Glutamatergic neuron (in vitro differentiated cells): ENCODE results near the gene TEX30. TPM values are rescaled to one million over a fixed set of nuclear protein-coding genes. Genes with fewer than 3 reads are reported as not detected.

Source experiments
- DNase-seq: peaks from one replicate; pipeline ENCODE4 v3.0.0; 2022
- H3K27ac Mint-ChIP-seq: one replicate; pipeline ENCODE4 v1.8.0; 2020; ENCODE audit warnings: mild to moderate bottlenecking, mixed read lengths, inconsistent platforms; ENCODE audit not compliant: unreplicated experiment
- H3K27me3 Mint-ChIP-seq: one replicate; pipeline ENCODE4 v1.8.0; 2020; ENCODE audit warnings: mild to moderate bottlenecking, moderate library complexity, mixed read lengths, inconsistent platforms; ENCODE audit not compliant: unreplicated experiment
- H3K36me3 Mint-ChIP-seq: one replicate; pipeline ENCODE4 v1.8.0; 2020; ENCODE audit warnings: mild to moderate bottlenecking, mixed read lengths, inconsistent platforms; ENCODE audit not compliant: unreplicated experiment
- H3K4me1 Mint-ChIP-seq: one replicate; pipeline ENCODE4 v1.8.0; 2020; ENCODE audit warnings: mild to moderate bottlenecking, low read depth, mixed read lengths, inconsistent platforms; ENCODE audit not compliant: unreplicated experiment
- H3K4me3 Mint-ChIP-seq: one replicate; pipeline ENCODE4 v1.8.0; 2020; ENCODE audit warnings: mild to moderate bottlenecking, mixed read lengths, inconsistent platforms; ENCODE audit not compliant: unreplicated experiment
- H3K9me3 Mint-ChIP-seq: one replicate; pipeline ENCODE4 v1.8.0; 2020; ENCODE audit warnings: mild to moderate bottlenecking, moderate library complexity, mixed read lengths, inconsistent platforms; ENCODE audit not compliant: unreplicated experiment
- total RNA-seq: library from RNA; stranded (reverse); fragmentation: NEBNext Ultra II Directional; extraction: Animal tissue kit (Norgen Biotek cat#: 25700); gene quantifications from one replicate; pipeline ENCODE4 v1.2.1, GENCODE V29; 2021; ENCODE audit not compliant: unreplicated experiment
- TF ChIP-seq, protein P1 (sequence below): fragments of 200-600 bp; sonication (generic); IDR thresholded peaks from one replicate; pipeline ENCODE4 v1.5.0; 2021; ENCODE audit not compliant: partially characterized antibody, unreplicated experiment

TEX30 gene
- total RNA-seq, 1 donor from 2014 or later = 6.9 TPM

DNA sequence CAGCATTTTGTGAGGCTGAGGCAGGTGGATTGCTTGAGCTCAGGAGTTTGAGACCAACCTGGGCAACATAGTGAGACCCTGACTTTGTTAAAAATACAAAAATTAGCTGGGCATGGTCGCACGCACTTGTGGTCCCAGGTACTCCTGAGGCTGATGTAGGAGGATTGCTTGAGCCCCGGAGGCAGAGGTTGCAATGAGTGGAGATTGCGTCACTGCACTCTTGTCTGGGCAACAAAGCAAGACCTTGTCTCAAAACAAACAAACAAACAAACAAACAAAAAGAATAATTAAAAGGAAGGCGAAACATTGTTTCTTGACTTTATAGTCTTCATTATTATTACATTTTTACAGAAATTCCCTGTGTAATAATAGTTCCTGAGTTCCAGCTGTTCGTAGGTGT, 41.2 kb upstream of the TEX30 start:
- no peak overlapping the region for H3K4me3 Mint-ChIP-seq
- peaks cover 3% of the 10 kb centered on the region for H3K9me3 Mint-ChIP-seq
- H3K36me3 Mint-ChIP-seq = peaks cover 8% of the 10 kb centered on the region
- DNase-seq = no peak
- H3K4me1 Mint-ChIP-seq = peaks cover 7% of the 10 kb centered on the region
- no peaks in the 10 kb centered on the region for H3K27me3 Mint-ChIP-seq
- H3K27ac Mint-ChIP-seq = no peak overlapping the region
- TF ChIP-seq, protein P1, sequence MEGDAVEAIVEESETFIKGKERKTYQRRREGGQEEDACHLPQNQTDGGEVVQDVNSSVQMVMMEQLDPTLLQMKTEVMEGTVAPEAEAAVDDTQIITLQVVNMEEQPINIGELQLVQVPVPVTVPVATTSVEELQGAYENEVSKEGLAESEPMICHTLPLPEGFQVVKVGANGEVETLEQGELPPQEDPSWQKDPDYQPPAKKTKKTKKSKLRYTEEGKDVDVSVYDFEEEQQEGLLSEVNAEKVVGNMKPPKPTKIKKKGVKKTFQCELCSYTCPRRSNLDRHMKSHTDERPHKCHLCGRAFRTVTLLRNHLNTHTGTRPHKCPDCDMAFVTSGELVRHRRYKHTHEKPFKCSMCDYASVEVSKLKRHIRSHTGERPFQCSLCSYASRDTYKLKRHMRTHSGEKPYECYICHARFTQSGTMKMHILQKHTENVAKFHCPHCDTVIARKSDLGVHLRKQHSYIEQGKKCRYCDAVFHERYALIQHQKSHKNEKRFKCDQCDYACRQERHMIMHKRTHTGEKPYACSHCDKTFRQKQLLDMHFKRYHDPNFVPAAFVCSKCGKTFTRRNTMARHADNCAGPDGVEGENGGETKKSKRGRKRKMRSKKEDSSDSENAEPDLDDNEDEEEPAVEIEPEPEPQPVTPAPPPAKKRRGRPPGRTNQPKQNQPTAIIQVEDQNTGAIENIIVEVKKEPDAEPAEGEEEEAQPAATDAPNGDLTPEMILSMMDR = no peak

DNA sequence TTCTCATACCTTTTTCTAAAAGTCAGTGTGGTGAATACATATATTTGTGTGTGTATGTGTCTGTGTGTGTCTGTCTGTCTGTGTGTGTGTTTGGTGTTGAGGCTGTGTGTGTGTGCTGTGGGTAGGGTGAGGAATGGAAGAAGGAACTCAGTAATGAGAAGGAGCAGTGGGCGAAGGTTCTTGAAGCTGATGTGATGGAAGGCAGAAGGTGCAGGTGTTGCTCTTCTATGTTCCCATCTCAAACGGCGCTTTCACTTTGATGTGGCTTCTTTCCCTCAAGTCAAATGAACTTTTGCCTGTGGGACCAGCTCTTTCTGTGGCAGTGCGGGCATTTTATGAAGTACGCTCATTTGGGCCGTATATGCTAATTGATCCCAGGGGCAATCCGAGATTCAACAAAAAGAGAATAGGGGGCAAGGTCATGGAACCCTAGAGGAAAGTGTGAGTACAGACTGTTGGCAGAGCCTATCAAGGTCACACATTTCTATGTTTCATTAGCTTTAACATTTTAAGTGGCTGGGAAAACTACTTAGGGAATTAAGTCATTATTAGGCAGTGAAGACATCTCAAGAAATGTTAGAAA, 40.5 kb upstream of the TEX30 start:
- peaks cover 7% of the 10 kb centered on the region for H3K4me1 Mint-ChIP-seq
- TF ChIP-seq, protein P1 = no peak

DNA sequence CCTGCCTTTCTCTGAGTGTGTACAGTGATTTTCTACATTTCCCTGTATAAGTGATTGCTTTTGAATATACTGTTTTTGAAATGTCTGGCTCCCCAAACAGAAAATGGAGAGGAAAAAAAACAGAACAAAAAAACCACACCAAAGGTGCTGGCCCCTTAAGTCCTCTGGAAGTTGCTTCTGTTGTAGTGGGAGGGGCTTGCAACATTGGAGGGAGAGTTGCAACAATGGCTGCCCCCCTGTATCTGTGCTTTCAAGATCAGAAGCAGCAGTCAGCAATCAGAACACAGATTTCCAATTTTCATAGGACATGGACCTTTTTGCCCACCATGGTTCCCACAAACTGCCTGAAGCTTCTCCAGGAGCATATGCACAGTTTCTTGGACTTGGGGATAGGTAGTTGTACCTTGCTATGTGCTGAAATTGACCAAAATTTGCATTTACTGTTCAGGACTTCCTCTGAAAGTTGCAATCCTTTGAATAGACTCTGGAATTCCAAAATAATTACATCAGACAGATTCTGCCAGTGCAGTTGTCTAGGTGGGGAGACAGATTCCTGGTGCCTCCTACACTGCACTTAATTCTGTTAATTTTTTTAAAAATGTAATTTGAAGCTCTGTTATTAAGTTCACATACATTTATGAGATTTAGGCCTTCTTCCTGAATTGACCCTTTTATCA, 39.2 kb upstream of the TEX30 start:
- TF ChIP-seq, protein P1 = no peak
- H3K36me3 Mint-ChIP-seq = peaks cover 8% of the 10 kb centered on the region
- no peaks in the 10 kb centered on the region for H3K27me3 Mint-ChIP-seq
- DNase-seq = no peak
- H3K27ac Mint-ChIP-seq = no peak overlapping the region
- peaks cover 7% of the 10 kb centered on the region for H3K4me1 Mint-ChIP-seq
- H3K9me3 Mint-ChIP-seq = peaks cover 3% of the 10 kb centered on the region
- H3K4me3 Mint-ChIP-seq = no peak overlapping the region

More for the DNA sequence above, 40.5 kb upstream of the TEX30 start:
- Mint-ChIP-seq H3K36me3 (peaks cover 8% of the 10 kb centered on the region), H3K27ac (no peak overlapping the region), H3K4me3 (no peak overlapping the region), H3K27me3 (no peaks in the 10 kb centered on the region), H3K9me3 (peaks cover 3% of the 10 kb centered on the region)
- DNase-seq = no peak

DNA sequence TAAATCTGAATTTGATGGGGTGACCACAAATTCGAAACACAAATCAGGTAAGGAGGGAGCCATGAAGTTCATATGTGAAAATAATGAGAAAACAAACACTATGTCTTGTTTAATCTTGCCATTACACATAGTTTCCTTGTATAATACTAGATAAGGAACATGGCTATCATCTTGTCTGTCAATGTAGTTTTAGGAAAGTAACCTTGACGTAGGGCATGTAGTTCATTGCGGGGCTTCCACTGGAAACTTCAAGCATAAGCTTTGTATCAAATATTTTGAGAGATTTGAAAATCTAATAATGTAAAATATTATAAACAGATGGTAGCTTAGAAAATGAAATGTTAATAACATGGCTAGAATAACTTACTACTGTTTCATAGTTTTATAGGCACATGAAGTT, 34.1 kb upstream of the TEX30 start:
- peaks cover 13% of the 10 kb centered on the region for H3K36me3 Mint-ChIP-seq
- TF ChIP-seq, protein P1 = no peak
- peaks cover 3% of the 10 kb centered on the region for H3K4me1 Mint-ChIP-seq
- peaks cover 6% of the 10 kb centered on the region for H3K9me3 Mint-ChIP-seq
- no peak for DNase-seq
- H3K4me3 Mint-ChIP-seq = no peak overlapping the region
- no peaks in the 10 kb centered on the region for H3K27me3 Mint-ChIP-seq
- peak overlapping the region; percentile 15 for H3K27ac Mint-ChIP-seq

DNA sequence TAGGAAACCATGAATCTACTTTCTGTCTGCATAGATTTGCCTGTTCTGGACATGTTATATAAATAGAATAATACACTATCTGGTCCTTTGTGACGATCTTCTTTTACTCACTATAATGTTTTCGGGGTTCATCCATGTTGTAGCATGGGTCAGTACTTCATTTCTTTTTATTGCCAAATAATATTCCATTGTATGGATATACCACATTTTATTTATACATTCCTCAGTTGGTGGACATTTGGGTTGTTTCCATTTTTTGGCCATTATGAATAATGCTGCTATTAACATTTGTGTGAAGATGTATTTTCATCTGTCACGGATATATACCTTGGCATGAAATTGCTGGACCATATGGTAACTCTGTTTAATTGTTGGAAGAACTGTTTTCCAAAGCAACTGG, 32.1 kb upstream of the TEX30 start:
- no peak for DNase-seq
- H3K27me3 Mint-ChIP-seq = no peaks in the 10 kb centered on the region
- H3K27ac Mint-ChIP-seq = no peak overlapping the region
- H3K9me3 Mint-ChIP-seq = peaks cover 3% of the 10 kb centered on the region
- TF ChIP-seq, protein P1 = no peak
- peaks cover 5% of the 10 kb centered on the region for H3K36me3 Mint-ChIP-seq
- H3K4me3 Mint-ChIP-seq = no peak overlapping the region
- peaks cover 16% of the 10 kb centered on the region for H3K4me1 Mint-ChIP-seq
